CD4-positive, alpha-beta T cell treated with Interleukin-21 for 1 hour (primary cell): ENCODE measurements around the gene METTL24.
"Not testable (repeated sequence)": the region's sequence is repeated elsewhere in the genome, so short reads cannot be mapped to it uniquely, and the experiment has no call there.

Experiments used
- DNase-seq: peaks from one replicate; pipeline ENCODE4 v3.0.0-alpha.2; 2020

Gene METTL24

GRCh38 chr6:110359556-110359955 lies 1.4 kb upstream of the METTL24 start:
- no peak for DNase-seq

GRCh38 chr6:110358553-110359160 lies 508 bp upstream of the METTL24 start:
- DNase-seq: no peak

GRCh38 chr6:110357298-110357663 lies 868 bp downstream of the METTL24 start:
- no peak for DNase-seq

GRCh38 chr6:110356778-110357177 lies 1.4 kb downstream of the METTL24 start:
- DNase-seq: no peak

GRCh38 chr6:110355727-110356126 lies 2.4 kb downstream of the METTL24 start:
- DNase-seq: no peak

GRCh38 chr6:110355022-110355421 lies 3.1 kb downstream of the METTL24 start:
- no peak for DNase-seq

- DNase-seq: no peak
Measured at GRCh38 chr6:110354153-110354552, 4.0 kb downstream of the METTL24 start.

- no peak for DNase-seq
Measured at GRCh38 chr6:110353457-110354001, 4.6 kb downstream of the METTL24 start.

- no peak for DNase-seq
Measured at GRCh38 chr6:110352563-110353262, 5.4 kb downstream of the METTL24 start.

GRCh38 chr6:110351986-110352385 lies 6.2 kb downstream of the METTL24 start:
- no peak for DNase-seq

- no peak for DNase-seq
Measured at GRCh38 chr6:110351546-110351945, 6.6 kb downstream of the METTL24 start.

- DNase-seq: not testable (repeated sequence)
Measured at GRCh38 chr6:110350593-110350992, 7.6 kb downstream of the METTL24 start.

GRCh38 chr6:110348961-110349690 lies 9.0 kb downstream of the METTL24 start:
- DNase-seq: no peak

- DNase-seq: no peak
Measured at GRCh38 chr6:110345025-110345424, 13.1 kb downstream of the METTL24 start.

GRCh38 chr6:110342759-110343158 lies 15.4 kb downstream of the METTL24 start:
- no peak for DNase-seq

- no peak for DNase-seq
Measured at GRCh38 chr6:110341663-110342596, 16.2 kb downstream of the METTL24 start.

GRCh38 chr6:110341067-110341466 lies 17.1 kb downstream of the METTL24 start:
- DNase-seq: no peak

- DNase-seq: no peak
Measured at GRCh38 chr6:110340392-110340965, 17.7 kb downstream of the METTL24 start.

- DNase-seq: no peak
Measured at GRCh38 chr6:110338820-110339470, 19.2 kb downstream of the METTL24 start.

GRCh38 chr6:110337486-110337885 lies 20.7 kb downstream of the METTL24 start:
- DNase-seq: no peak

GRCh38 chr6:110334423-110335180 lies 23.5 kb downstream of the METTL24 start:
- DNase-seq: no peak
